Measurements from ENCODE around the gene CFAP206. TPM values are rescaled to one million over a fixed set of nuclear protein-coding genes. Genes with fewer than 3 reads are reported as not detected.
"Not testable (repeated sequence)": the region's sequence is repeated elsewhere in the genome, so short reads cannot be mapped to it uniquely, and the experiment has no call there.

Gene CFAP206
- polyA plus RNA-seq, 4 donors = 0.03 to 0.06 TPM; not detected in 2

- peaks cover 1 to 13% of the 10 kb centered on the region in 2 donors for H3K9me3 ChIP-seq (ENCODE audit: control insufficient read depth in 2 of 2, insufficient read depth in 1 of 2, low read depth in 1 of 2, low read length in 1 of 2)
- H3K27ac ChIP-seq (ENCODE audit: low read depth in 1 of 3, low read length in 2 of 3) = no peak overlapping the region
- DNase-seq (no peak), FAIRE-seq (no peak)
- WGBS, 3 donors = 76 to 93% (median 86%) methylated on average over 4 of the region's 4 CpGs
- no peak overlapping the region for H3K4me3 ChIP-seq (ENCODE audit: low read depth in 1 of 3, low read length in 3 of 3)
- H3K36me3 ChIP-seq (ENCODE audit: control insufficient read depth in 3 of 3, insufficient read depth in 2 of 3, low read depth in 1 of 3, low read length in 3 of 3) = peaks cover 0 to 14% (median 1%) of the 10 kb centered on the region in 3 donors
- H3K27me3 ChIP-seq (ENCODE audit: control insufficient read depth in 3 of 3, insufficient read depth in 3 of 3, low read length in 3 of 3) = no peaks in the 10 kb centered on the region
- H3K4me1 ChIP-seq (ENCODE audit: control insufficient read depth in 3 of 3, insufficient read depth in 2 of 3, low read depth in 1 of 3, low read length in 2 of 3) = no peaks in the 10 kb centered on the region
These were observed 74.6 kb downstream of the CFAP206 start for GRCh38 chr6:87482366-87482765.

GRCh38 chr6:87483929-87484328 is 76.2 kb downstream of the CFAP206 start:
- no peaks in the 10 kb centered on the region for H3K27me3 ChIP-seq (ENCODE audit: control insufficient read depth in 3 of 3, insufficient read depth in 3 of 3, low read length in 3 of 3)
- no peak overlapping the region for H3K4me3 ChIP-seq (ENCODE audit: low read depth in 1 of 3, low read length in 3 of 3)
- H3K27ac ChIP-seq (ENCODE audit: low read depth in 1 of 3, low read length in 2 of 3) = no peak overlapping the region
- peak; percentile 8 to 64 for DNase-seq
- FAIRE-seq = no peak
- WGBS, 3 donors = 70 to 82% (median 80%) methylated on average over 9 of the region's 9 CpGs
- peaks cover 1 to 13% of the 10 kb centered on the region in 2 donors for H3K9me3 ChIP-seq (ENCODE audit: control insufficient read depth in 2 of 2, insufficient read depth in 1 of 2, low read depth in 1 of 2, low read length in 1 of 2)
- H3K4me1 ChIP-seq (ENCODE audit: control insufficient read depth in 3 of 3, insufficient read depth in 2 of 3, low read depth in 1 of 3, low read length in 2 of 3) = no peaks in the 10 kb centered on the region
- peaks cover 0 to 14% (median 1%) of the 10 kb centered on the region in 3 donors for H3K36me3 ChIP-seq (ENCODE audit: control insufficient read depth in 3 of 3, insufficient read depth in 2 of 3, low read depth in 1 of 3, low read length in 3 of 3)

- Histone ChIP-seq H3K4me1 (ENCODE audit: control insufficient read depth in 3 of 3, insufficient read depth in 2 of 3, low read depth in 1 of 3, low read length in 2 of 3) (no peaks in the 10 kb centered on the region), H3K27me3 (ENCODE audit: control insufficient read depth in 3 of 3, insufficient read depth in 3 of 3, low read length in 3 of 3) (no peaks in the 10 kb centered on the region), H3K27ac (ENCODE audit: low read depth in 1 of 3, low read length in 2 of 3) (peak overlapping the region in 1 of 3 donors; percentile 24), H3K36me3 (ENCODE audit: control insufficient read depth in 3 of 3, insufficient read depth in 2 of 3, low read depth in 1 of 3, low read length in 3 of 3) (peaks cover 0 to 14% (median 1%) of the 10 kb centered on the region in 3 donors), H3K4me3 (ENCODE audit: low read depth in 1 of 3, low read length in 3 of 3) (no peak overlapping the region), H3K9me3 (ENCODE audit: control insufficient read depth in 2 of 2, insufficient read depth in 1 of 2, low read depth in 1 of 2, low read length in 1 of 2) (peaks cover 1 to 13% of the 10 kb centered on the region in 2 donors)
- 60 to 87% (median 80%) methylated on average over 7 of the region's 7 CpGs for WGBS, 3 donors
- peak in 1 of 2 donors; percentile 84 for DNase-seq
- no peak for FAIRE-seq
These were observed 76.7 kb downstream of the CFAP206 start for GRCh38 chr6:87484491-87484890.

- Histone ChIP-seq H3K27me3 (ENCODE audit: control insufficient read depth in 3 of 3, insufficient read depth in 3 of 3, low read length in 3 of 3) (no peaks in the 10 kb centered on the region), H3K9me3 (ENCODE audit: control insufficient read depth in 2 of 2, insufficient read depth in 1 of 2, low read depth in 1 of 2, low read length in 1 of 2) (peaks cover 1 to 13% of the 10 kb centered on the region in 2 donors), H3K27ac (ENCODE audit: low read depth in 1 of 3, low read length in 2 of 3) (no peak overlapping the region), H3K36me3 (ENCODE audit: control insufficient read depth in 3 of 3, insufficient read depth in 2 of 3, low read depth in 1 of 3, low read length in 3 of 3) (peaks cover 2 to 17% (median 3%) of the 10 kb centered on the region in 3 donors), H3K4me3 (ENCODE audit: low read depth in 1 of 3, low read length in 3 of 3) (no peak overlapping the region), H3K4me1 (ENCODE audit: control insufficient read depth in 3 of 3, insufficient read depth in 2 of 3, low read depth in 1 of 3, low read length in 2 of 3) (no peaks in the 10 kb centered on the region)
- FAIRE-seq (no peak), DNase-seq (no peak)
- WGBS, 3 donors = 85 to 97% (median 96%) methylated on average over 4 of the region's 4 CpGs
These were observed 79.8 kb downstream of the CFAP206 start for GRCh38 chr6:87487555-87487954.

GRCh38 chr6:87489326-87489725 is 81.6 kb downstream of the CFAP206 start:
- H3K9me3 ChIP-seq (ENCODE audit: control insufficient read depth in 2 of 2, insufficient read depth in 1 of 2, low read depth in 1 of 2, low read length in 1 of 2); DNase-seq; FAIRE-seq; H3K36me3 ChIP-seq (ENCODE audit: control insufficient read depth in 3 of 3, insufficient read depth in 2 of 3, low read depth in 1 of 3, low read length in 3 of 3); H3K4me3 ChIP-seq (ENCODE audit: low read depth in 1 of 3, low read length in 3 of 3); H3K4me1 ChIP-seq (ENCODE audit: control insufficient read depth in 3 of 3, insufficient read depth in 2 of 3, low read depth in 1 of 3, low read length in 2 of 3); H3K27ac ChIP-seq (ENCODE audit: low read depth in 1 of 3, low read length in 2 of 3); H3K27me3 ChIP-seq (ENCODE audit: control insufficient read depth in 3 of 3, insufficient read depth in 3 of 3, low read length in 3 of 3): not testable (repeated sequence)
- 85 to 94% (median 94%) methylated on average over 8 of the region's 8 CpGs for WGBS, 3 donors

- DNase-seq (no peak), FAIRE-seq (no peak)
- no peak overlapping the region for H3K4me3 ChIP-seq (ENCODE audit: low read depth in 1 of 3, low read length in 3 of 3)
- peaks cover 2 to 10% (median 2%) of the 10 kb centered on the region in 3 donors for H3K36me3 ChIP-seq (ENCODE audit: control insufficient read depth in 3 of 3, insufficient read depth in 2 of 3, low read depth in 1 of 3, low read length in 3 of 3)
- no peaks in the 10 kb centered on the region for H3K27me3 ChIP-seq (ENCODE audit: control insufficient read depth in 3 of 3, insufficient read depth in 3 of 3, low read length in 3 of 3)
- H3K4me1 ChIP-seq (ENCODE audit: control insufficient read depth in 3 of 3, insufficient read depth in 2 of 3, low read depth in 1 of 3, low read length in 2 of 3) = no peaks in the 10 kb centered on the region
- no peak overlapping the region for H3K27ac ChIP-seq (ENCODE audit: low read depth in 1 of 3, low read length in 2 of 3)
- 91 to 93% (median 92%) methylated on average over 8 of the region's 8 CpGs for WGBS, 3 donors
- no peaks in the 10 kb centered on the region for H3K9me3 ChIP-seq (ENCODE audit: control insufficient read depth in 2 of 2, insufficient read depth in 1 of 2, low read depth in 1 of 2, low read length in 1 of 2)
These were observed 87.1 kb downstream of the CFAP206 start for GRCh38 chr6:87494761-87495422.

GRCh38 chr6:87498048-87498447 is 90.3 kb downstream of the CFAP206 start:
- Histone ChIP-seq H3K4me3 (ENCODE audit: low read depth in 1 of 3, low read length in 3 of 3) (no peak overlapping the region), H3K4me1 (ENCODE audit: control insufficient read depth in 3 of 3, insufficient read depth in 2 of 3, low read depth in 1 of 3, low read length in 2 of 3) (no peaks in the 10 kb centered on the region), H3K9me3 (ENCODE audit: control insufficient read depth in 2 of 2, insufficient read depth in 1 of 2, low read depth in 1 of 2, low read length in 1 of 2) (no peaks in the 10 kb centered on the region), H3K27me3 (ENCODE audit: control insufficient read depth in 3 of 3, insufficient read depth in 3 of 3, low read length in 3 of 3) (no peaks in the 10 kb centered on the region), H3K36me3 (ENCODE audit: control insufficient read depth in 3 of 3, insufficient read depth in 2 of 3, low read depth in 1 of 3, low read length in 3 of 3) (peaks cover 0 to 11% (median 3%) of the 10 kb centered on the region in 3 donors), H3K27ac (ENCODE audit: low read depth in 1 of 3, low read length in 2 of 3) (no peak overlapping the region)
- no peak for DNase-seq
- no peak for FAIRE-seq

GRCh38 chr6:87501809-87502572 is 94.2 kb downstream of the CFAP206 start:
- FAIRE-seq (no peak), DNase-seq (no peak)
- H3K36me3 ChIP-seq (ENCODE audit: control insufficient read depth in 3 of 3, insufficient read depth in 2 of 3, low read depth in 1 of 3, low read length in 3 of 3) = peaks cover 0 to 11% (median 10%) of the 10 kb centered on the region in 3 donors
- H3K4me3 ChIP-seq (ENCODE audit: low read depth in 1 of 3, low read length in 3 of 3) = no peak overlapping the region
- no peak overlapping the region for H3K27ac ChIP-seq (ENCODE audit: low read depth in 1 of 3, low read length in 2 of 3)
- whole genome bisulfite sequencing, 3 donors = 91 to 95% (median 94%) methylated on average over 6 of the region's 6 CpGs
- H3K9me3 ChIP-seq (ENCODE audit: control insufficient read depth in 2 of 2, insufficient read depth in 1 of 2, low read depth in 1 of 2, low read length in 1 of 2) = no peaks in the 10 kb centered on the region
- no peaks in the 10 kb centered on the region for H3K4me1 ChIP-seq (ENCODE audit: control insufficient read depth in 3 of 3, insufficient read depth in 2 of 3, low read depth in 1 of 3, low read length in 2 of 3)
- H3K27me3 ChIP-seq (ENCODE audit: control insufficient read depth in 3 of 3, insufficient read depth in 3 of 3, low read length in 3 of 3) = no peaks in the 10 kb centered on the region
